ENCODE results near the gene GSDME. TPM values are rescaled to one million over a fixed set of nuclear protein-coding genes. Genes with fewer than 3 reads are reported as not detected.

GSDME gene
- total and polyA plus RNA-seq, 7 donors, result 4.9 to 32.1 (median 14.1) TPM

- Histone ChIP-seq H3K27ac (no peak overlapping the region), H3K27me3 (ENCODE audit: insufficient read depth in 3 of 3, low read length in 2 of 3) (no peaks in the 10 kb centered on the region), H3K36me3 (ENCODE audit: insufficient read depth in 1 of 2, low read depth in 1 of 2) (no peaks in the 10 kb centered on the region), H3K4me3 (no peak overlapping the region), H3K4me1 (peaks cover 10% of the 10 kb centered on the region), H3K9me3 (no peaks in the 10 kb centered on the region)
- ATAC-seq (peak; percentile 48 to 57 (median 52)), DNase-seq (no peak)
- no peak for TF ChIP-seq CTCF (IDR thresholded peaks at IDR 0.05)
- 58 to 68% (median 67%) methylated on average over 3 of the region's 3 CpGs for WGBS, 3 donors
- intact Hi-C loops (cut with DNase I), result no loop called here
These were observed 37.0 kb downstream of the GSDME start for GRCh38 chr7:24720283-24720682.

- WGBS, 3 donors, result 76 to 81% (median 81%) methylated on average over 13 of the region's 13 CpGs
- intact Hi-C loops (cut with DNase I), result loop anchor here in 1 of 2 donors (5.0 kb wide), 1 partner anchor 427 kb away; no protein-coding TSS in a partner anchor
- no peak for TF ChIP-seq CTCF (IDR thresholded peaks at IDR 0.05)
- no peaks in the 10 kb centered on the region for H3K27me3 ChIP-seq (ENCODE audit: insufficient read depth in 3 of 3, low read length in 2 of 3)
- no peak overlapping the region for H3K27ac ChIP-seq
- DNase-seq (no peak), ATAC-seq (no peak)
- no peaks in the 10 kb centered on the region for H3K9me3 ChIP-seq
- peaks cover 0 to 3% of the 10 kb centered on the region in 2 donors for H3K36me3 ChIP-seq (ENCODE audit: insufficient read depth in 1 of 2, low read depth in 1 of 2)
- peaks cover 11% of the 10 kb centered on the region for H3K4me1 ChIP-seq
- no peak overlapping the region for H3K4me3 ChIP-seq
These were observed 38.2 kb downstream of the GSDME start for GRCh38 chr7:24718977-24719491.

- Histone ChIP-seq H3K4me3 (no peak overlapping the region), H3K9me3 (no peaks in the 10 kb centered on the region), H3K27ac (no peak overlapping the region), H3K36me3 (ENCODE audit: insufficient read depth in 1 of 2, low read depth in 1 of 2) (peaks cover 0 to 5% of the 10 kb centered on the region in 2 donors), H3K27me3 (ENCODE audit: insufficient read depth in 3 of 3, low read length in 2 of 3) (no peaks in the 10 kb centered on the region), H3K4me1 (peaks cover 11% of the 10 kb centered on the region)
- 79 to 93% (median 88%) methylated on average over 5 of the region's 5 CpGs for WGBS, 3 donors
- no peak for TF ChIP-seq CTCF (IDR thresholded peaks at IDR 0.05)
- DNase-seq, result no peak
- no peak for ATAC-seq
- intact Hi-C loops (cut with DNase I), result loop anchor here in 1 of 2 donors (5.0 kb wide), 1 partner anchor 426 kb away; no protein-coding TSS in a partner anchor
These were observed 38.8 kb downstream of the GSDME start for GRCh38 chr7:24718431-24718831.

GRCh38 chr7:24717694-24718320, 39.5 kb downstream of the GSDME start:
- DNase-seq, result no peak
- no peak for TF ChIP-seq CTCF (IDR thresholded peaks at IDR 0.05)
- 57 to 69% (median 61%) methylated on average over 7 of the region's 7 CpGs for WGBS, 3 donors
- Histone ChIP-seq H3K4me1 (peaks cover 11% of the 10 kb centered on the region), H3K27me3 (ENCODE audit: insufficient read depth in 3 of 3, low read length in 2 of 3) (no peaks in the 10 kb centered on the region), H3K36me3 (ENCODE audit: insufficient read depth in 1 of 2, low read depth in 1 of 2) (peaks cover 0 to 5% of the 10 kb centered on the region in 2 donors), H3K4me3 (no peak overlapping the region), H3K27ac (no peak overlapping the region), H3K9me3 (no peaks in the 10 kb centered on the region)
- peak in 1 of 4 donors; percentile 22 for ATAC-seq
- intact Hi-C loops (cut with DNase I), result loop anchor here in 1 of 2 donors (5.0 kb wide), 1 partner anchor 426 kb away; no protein-coding TSS in a partner anchor

Measured in psoas muscle (tissue), 8 donors.